Gastrocnemius medialis (tissue), 4 donors: Measurements from ENCODE around the gene PLD4.

Source experiments
- POLR2A ChIP-seq, 2 donors: fragments of 450-650 bp; IDR thresholded peaks; one replicate each; pipeline ENCODE4 v1.6.1; 2017; ENCODE audit warnings: antibody characterized with exemption in 2 of 2, mild to moderate bottlenecking in 2 of 2, moderate library complexity in 2 of 2
- TF ChIP-seq, protein P1 (sequence below), 5 experiments: fragments of 450-650 bp in 3 of 5; fragments of 200-600 bp in 2 of 5; sonication (generic) in 2 of 5; IDR thresholded peaks in 4 of 5; conservative IDR thresholded peaks in 1 of 5; 1 replicate in 4 of 5; 2 replicates in 1 of 5; pipeline ENCODE4 v1.5.1; 2016 to 2019; ENCODE audit warnings: antibody characterized with exemption in 5 of 5, mild to moderate bottlenecking in 3 of 5, moderate library complexity in 3 of 5

DNA sequence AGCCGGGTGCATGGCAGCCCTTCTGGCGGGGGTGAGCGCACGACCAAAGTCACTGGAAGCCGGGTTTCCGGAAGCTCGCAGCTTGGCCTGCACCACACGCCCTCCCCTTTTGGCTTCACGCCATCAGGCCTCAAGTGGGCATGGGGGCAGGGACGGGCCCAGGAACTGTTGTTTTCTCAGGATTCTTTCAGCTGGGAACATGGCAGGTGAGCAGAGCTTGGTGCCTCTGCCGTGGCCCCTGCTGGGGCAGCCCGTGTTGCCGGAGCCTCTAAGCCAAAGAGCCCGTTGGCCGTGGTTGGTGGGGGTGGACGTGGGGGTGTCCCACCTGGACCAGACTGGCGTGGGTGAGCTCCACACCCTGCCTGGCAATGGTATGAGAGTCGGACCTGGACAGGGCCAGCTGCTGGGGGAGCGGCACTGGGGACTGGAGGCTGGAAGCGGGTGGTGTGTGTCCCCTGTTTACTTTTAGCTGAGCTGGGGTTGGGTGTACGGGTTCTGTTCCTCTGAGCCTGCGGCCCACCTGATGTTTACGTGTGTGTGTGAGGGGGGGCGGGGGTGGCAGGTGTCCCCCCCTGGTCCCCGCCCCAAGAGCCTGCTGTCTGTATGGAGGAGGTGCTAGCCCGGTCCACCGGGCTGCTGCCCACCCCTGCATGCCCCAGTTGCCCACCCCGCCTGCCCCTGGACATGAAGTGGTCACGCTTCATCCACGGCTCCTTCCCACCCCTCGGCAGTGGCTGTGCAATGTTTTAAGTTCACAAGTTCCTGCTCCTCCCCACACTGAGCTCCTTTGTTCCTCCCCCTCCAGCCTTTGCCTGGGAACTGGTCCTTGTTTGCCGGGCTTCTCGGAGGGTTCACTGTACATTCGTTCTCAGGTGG, 28.7 kb upstream of the PLD4 start:
- TF ChIP-seq, protein P1, sequence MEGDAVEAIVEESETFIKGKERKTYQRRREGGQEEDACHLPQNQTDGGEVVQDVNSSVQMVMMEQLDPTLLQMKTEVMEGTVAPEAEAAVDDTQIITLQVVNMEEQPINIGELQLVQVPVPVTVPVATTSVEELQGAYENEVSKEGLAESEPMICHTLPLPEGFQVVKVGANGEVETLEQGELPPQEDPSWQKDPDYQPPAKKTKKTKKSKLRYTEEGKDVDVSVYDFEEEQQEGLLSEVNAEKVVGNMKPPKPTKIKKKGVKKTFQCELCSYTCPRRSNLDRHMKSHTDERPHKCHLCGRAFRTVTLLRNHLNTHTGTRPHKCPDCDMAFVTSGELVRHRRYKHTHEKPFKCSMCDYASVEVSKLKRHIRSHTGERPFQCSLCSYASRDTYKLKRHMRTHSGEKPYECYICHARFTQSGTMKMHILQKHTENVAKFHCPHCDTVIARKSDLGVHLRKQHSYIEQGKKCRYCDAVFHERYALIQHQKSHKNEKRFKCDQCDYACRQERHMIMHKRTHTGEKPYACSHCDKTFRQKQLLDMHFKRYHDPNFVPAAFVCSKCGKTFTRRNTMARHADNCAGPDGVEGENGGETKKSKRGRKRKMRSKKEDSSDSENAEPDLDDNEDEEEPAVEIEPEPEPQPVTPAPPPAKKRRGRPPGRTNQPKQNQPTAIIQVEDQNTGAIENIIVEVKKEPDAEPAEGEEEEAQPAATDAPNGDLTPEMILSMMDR (IDR thresholded peaks at IDR 0.05 in 4 of 5, conservative IDR thresholded peaks at IDR 0.05 in 1 of 5), result no peak
- TF ChIP-seq POLR2A (IDR thresholded peaks at IDR 0.05), result no peak
